Hematopoietic multipotent progenitor cell treated with erythropoietin and hydrocortisone succinate and interleukin-3 and kit ligand, for 8 days (in vitro differentiated cells): ENCODE data around the gene ATP10A.
"Not testable (repeated sequence)": the region's sequence is repeated elsewhere in the genome, so short reads cannot be mapped to it uniquely, and the experiment has no call there.

ENCODE experiments used
- DNase-seq: peaks from one replicate; pipeline ENCODE4 v3.0.0-alpha.2; 2015

ATP10A gene

DNA sequence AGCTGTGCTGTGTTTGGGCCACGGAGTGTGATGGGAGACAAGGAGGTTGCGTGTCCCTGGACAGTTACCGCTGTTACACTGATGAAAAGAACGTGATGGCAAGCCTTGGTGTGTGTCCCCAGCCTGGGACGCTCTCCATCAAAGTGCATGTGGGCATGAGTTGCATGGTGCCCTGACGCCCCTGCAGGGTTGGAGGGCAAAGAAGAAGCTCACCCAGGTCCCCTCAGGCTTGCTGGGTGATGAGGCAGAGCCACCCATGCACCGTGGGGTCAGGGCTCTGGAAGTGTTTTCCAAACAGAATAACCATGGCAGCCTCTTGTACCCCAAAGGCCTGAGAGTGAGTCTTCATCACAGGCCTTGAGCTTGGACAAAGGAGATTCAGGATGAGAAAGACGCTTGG lies 189.2 kb downstream of the ATP10A start:
- DNase-seq = no peak

- DNase-seq = no peak
Observed at GRCh38 chr15:25673351-25673750, 189.8 kb downstream of the ATP10A start.

DNA sequence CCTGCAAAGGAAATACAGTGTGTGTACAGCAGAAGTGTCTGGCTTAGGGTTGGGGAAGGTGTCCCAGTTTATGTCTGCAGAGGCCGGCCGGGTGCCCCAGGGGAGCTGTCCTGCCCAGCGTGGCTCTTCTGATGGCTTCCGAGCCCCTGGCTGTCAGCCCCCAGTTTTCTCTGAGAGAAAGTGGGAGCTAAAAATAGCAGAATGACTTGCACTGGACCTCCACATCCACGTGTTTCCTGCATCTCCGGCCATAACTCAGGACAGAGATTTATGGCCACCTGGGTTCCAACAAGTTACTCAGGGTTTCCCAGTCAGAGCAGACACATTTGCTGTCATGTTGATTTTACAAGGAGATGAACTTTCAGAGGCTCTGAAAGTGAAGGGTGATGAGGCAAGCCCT lies 192.0 kb downstream of the ATP10A start:
- no peak for DNase-seq

DNA sequence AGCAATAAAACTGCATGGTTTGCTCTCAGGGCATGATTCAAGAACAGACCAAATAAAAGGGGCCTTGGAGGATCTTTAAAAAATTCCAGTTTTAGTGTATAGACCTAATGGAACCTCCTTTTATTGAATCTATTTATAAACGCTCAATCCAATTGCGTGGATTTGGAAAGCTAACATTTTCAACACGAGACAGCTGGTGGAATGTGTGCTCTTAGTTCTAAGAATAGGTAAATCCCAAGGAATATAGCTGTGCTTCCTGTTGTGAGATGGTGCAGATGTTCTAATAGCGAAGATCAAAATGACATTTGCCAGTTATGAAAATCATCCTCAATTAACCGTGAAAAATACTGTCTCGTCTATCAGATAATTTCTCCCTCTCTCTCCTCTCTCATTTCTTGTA lies 192.5 kb downstream of the ATP10A start:
- DNase-seq = no peak

DNA sequence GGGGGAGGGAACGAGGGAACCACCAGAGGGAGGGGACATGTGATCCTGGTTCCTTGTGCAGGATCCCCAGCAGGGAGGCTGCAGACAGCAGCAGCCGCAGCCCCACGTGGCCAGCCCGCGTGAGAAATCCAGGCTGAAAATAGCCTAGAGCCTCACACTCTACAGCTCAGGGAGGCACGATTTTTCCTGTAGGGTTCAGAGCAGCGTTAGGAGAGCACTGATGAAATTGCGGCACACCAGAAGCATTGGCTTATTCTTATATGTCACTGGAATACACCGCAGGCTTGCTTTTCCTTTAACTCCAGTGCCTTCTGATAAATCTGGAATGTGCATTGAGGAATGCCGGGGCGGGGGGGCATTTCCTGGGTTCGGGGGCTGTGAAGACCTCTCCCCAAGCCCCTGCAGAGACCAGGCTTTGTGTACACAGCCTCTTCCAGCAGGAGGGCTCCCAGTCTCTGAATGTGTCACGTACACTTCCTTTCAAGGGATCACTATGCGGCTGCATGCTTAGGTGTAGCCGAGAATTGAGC lies 193.0 kb downstream of the ATP10A start:
- no peak for DNase-seq

DNA sequence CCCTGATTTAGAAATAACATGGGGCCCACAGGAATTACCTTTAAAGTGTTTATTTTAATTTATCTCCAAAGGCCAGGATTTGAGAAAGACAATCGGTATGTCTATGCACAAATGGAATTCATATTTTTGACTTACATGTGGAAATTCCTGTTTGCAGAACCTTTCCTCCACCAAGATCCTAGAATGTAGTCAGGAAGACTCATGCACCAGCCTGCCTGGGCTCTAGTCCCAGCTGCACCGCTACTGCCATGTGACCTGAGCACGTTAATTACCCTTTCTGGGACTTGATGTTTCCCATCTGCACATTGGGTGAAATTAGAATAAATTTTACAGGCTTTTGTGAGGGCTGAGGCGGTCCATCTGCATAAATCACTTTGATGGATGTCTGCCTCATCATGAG lies 194.2 kb downstream of the ATP10A start:
- DNase-seq = no peak

DNA sequence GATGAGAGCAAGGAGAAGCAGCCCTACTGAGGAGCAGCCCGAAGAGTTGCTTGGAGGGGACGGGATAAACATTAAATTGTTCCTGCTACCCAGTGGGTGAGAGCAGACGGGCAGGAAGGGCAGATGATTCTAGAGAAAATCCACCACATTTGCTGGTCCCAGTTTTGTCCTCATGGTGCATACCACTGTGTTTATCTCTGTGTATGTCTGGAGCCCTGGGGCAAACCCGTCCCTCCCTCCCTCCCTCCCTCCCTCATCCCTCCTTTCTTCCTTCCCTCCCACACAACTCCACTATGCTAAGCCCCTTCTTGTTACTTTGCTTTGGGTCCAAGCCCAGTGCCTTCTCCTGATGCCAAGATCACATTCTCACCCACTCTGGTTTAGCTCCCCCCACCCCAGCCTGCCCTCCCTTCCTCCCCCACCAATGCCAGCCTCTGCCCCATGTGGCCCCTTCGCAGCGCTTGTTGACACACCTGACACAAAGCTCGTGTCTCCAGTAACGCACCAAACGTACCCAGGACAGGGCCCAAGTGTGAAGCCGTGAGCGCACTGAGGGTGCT lies 194.8 kb downstream of the ATP10A start:
- no peak for DNase-seq

- no peak for DNase-seq
Observed at GRCh38 chr15:25667829-25668228, 195.3 kb downstream of the ATP10A start.

- no peak for DNase-seq
Observed at GRCh38 chr15:25665913-25666312, 197.2 kb downstream of the ATP10A start.

GRCh38 chr15:25664761-25665160 lies 198.4 kb downstream of the ATP10A start:
- no peak for DNase-seq

DNA sequence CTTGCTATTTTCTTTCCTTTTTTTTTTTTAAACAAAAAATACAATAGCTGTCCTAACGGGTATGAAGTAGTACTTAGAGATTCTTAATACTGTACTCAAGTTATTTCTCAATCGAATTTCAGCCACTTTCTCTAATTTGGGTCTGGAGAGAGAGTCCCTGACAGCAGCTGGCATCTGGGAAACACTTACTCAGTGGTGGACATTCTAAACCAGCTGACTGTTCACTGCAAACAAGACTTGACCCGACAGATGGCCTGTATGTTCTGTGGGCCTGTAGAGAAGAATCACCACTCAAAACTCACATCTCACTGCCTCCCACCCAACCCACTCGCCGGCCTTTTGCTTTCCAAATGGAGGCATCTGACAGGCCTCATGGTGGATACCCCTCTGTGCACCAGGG lies 199.6 kb downstream of the ATP10A start:
- no peak for DNase-seq

GRCh38 chr15:25661898-25662297 lies 201.2 kb downstream of the ATP10A start:
- DNase-seq = no peak

GRCh38 chr15:25659251-25659650 lies 203.9 kb downstream of the ATP10A start:
- no peak for DNase-seq

DNA sequence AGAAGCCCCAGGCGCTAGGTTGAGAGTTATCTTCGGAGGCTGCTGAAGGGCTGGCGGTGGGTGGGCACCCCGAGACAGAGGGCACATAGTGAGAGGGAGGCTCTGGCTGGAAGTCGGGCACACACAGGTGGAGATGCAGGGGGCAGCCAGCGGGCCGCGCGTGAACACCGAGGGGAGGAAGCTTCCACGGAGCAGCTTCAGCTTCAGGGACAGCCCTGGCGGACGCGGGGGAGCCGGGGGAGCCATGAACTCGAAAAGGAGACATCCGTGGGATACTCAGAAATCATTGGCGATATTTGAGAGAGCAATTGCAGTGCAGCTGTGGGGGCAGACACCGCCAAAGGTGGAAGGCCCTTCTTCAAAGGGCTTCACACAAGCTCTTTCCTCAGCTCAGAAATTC lies 204.6 kb downstream of the ATP10A start:
- no peak for DNase-seq

- no peak for DNase-seq
Observed at GRCh38 chr15:25655207-25655948, 207.7 kb downstream of the ATP10A start.

DNA sequence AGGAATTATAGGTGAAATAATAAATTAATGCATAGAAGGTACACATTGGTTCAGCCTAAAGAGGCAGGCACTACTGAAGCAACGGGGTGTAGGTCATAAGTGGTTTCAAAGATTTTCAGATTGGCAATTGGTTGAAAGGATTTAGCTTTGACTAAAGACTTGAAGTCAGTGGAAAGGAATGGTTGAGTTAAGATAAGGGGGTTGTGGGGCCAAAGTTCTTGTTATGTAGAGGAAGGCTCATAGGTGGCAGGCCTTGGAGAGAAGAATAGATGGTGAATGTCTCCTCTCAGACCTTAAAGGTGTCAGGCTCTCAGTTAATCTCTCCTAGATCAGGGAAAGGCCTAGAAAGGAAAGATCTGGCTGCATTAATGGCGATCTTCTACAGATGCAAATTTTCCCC lies 209.8 kb downstream of the ATP10A start:
- no peak for DNase-seq

GRCh38 chr15:25652704-25653103 lies 210.4 kb downstream of the ATP10A start:
- no peak for DNase-seq

DNA sequence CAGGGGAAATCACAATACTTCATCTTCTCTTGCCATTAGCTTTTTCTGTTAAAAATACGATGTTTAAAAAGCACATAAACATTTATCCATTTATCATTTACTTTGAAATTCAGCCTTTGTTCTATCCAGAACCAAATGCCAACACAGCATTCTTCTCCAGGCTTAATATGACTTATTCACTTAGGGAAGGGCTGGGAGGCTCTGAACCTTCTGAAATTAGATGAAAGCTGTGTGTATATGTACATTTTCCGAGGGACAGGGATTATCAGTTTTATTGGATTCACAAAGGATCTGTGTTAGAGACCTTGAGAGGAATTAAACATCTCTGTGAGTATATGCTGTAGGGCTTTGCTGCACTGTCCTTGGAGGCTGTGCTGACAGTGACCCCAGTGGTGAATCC lies 213.7 kb downstream of the ATP10A start:
- DNase-seq = no peak

- DNase-seq = no peak
Observed at GRCh38 chr15:25643120-25643519, 220.0 kb downstream of the ATP10A start.

GRCh38 chr15:25641762-25642161 lies 221.4 kb downstream of the ATP10A start:
- no peak for DNase-seq

DNA sequence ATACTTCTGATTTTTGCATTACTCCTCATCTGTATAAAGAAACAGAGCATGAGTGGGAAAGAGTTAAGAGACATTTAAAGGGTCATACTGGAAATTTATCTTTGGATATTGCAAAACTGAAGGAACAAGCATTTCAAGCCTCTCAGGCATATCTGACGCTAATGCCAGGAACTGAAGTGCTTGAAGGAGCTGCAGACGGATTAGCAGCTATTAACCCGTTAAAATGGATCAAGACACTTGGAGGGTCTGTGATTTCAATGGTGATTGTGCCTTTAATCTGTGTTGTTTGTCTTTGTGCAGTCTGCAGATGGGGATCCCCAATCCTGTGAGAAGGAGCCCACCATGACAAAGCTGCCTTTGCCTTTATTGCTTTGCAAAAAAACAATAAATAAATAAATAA lies 221.8 kb downstream of the ATP10A start:
- no peak for DNase-seq

GRCh38 chr15:25640959-25641358 lies 222.2 kb downstream of the ATP10A start:
- not testable (repeated sequence) for DNase-seq

DNA sequence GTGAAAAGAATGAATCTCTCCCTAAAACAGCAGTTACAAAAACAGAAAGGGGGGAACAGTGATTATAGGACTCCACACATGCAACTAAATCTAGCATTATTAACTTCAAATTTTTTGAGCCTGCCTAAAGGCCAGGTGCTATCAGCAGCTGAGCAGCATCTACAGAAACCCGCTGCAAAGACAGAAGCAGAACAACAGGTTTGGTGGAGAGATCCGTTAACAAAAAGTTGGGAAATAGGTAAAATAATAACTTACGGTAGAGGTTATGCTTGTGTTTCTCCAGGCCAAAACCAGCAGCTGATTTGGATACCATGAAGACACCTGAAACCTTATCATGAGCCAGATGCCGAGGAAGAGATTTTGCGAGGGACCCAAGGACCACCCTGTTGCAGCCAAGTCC lies 222.7 kb downstream of the ATP10A start:
- DNase-seq = no peak

GRCh38 chr15:25636486-25636885 lies 226.6 kb downstream of the ATP10A start:
- not testable (repeated sequence) for DNase-seq

GRCh38 chr15:25635191-25635590 lies 227.9 kb downstream of the ATP10A start:
- no peak for DNase-seq
